NCI-H2107 treated with DMSO at 0.1 percent for 48 hours (cell line): ENCODE data around the gene KLK2.

Source experiments
- DNase-seq: peaks from one replicate; lab custom pipeline; 2025; ENCODE audit not compliant: unreplicated experiment; lab: John Stamatoyannopoulos, UW

Gene KLK2

GRCh38 chr19:50844296-50844935, 28.8 kb upstream of the KLK2 start:
- DNase-seq: peak; percentile 21

GRCh38 chr19:50850738-50851137, 22.5 kb upstream of the KLK2 start:
- DNase-seq: no peak

GRCh38 chr19:50851620-50852019, 21.6 kb upstream of the KLK2 start:
- no peak for DNase-seq

- no peak for DNase-seq
Observed at GRCh38 chr19:50854636-50855410, 18.4 kb upstream of the KLK2 start, which contains the start of gene KLK3. TSS of gene KLK3 (plus strand) at chr19:50854915. CDS start at chr19:50854956, 41 bp downstream.

- no peak for DNase-seq
Observed at GRCh38 chr19:50857366-50857765, 15.9 kb upstream of the KLK2 start.

- DNase-seq: peak; percentile 76
Observed at GRCh38 chr19:50858886-50859285, 14.4 kb upstream of the KLK2 start.

- no peak for DNase-seq
Observed at GRCh38 chr19:50859849-50860248, 13.4 kb upstream of the KLK2 start.

GRCh38 chr19:50861010-50861409, 12.2 kb upstream of the KLK2 start:
- no peak for DNase-seq

GRCh38 chr19:50861496-50862286, 11.5 kb upstream of the KLK2 start:
- no peak for DNase-seq

GRCh38 chr19:50869479-50869878, 3.8 kb upstream of the KLK2 start:
- DNase-seq: no peak

- no peak for DNase-seq
Observed at GRCh38 chr19:50870417-50871089, 2.7 kb upstream of the KLK2 start.

GRCh38 chr19:50874211-50874610, 972 bp downstream of the KLK2 start:
- DNase-seq: no peak

GRCh38 chr19:50875795-50876422, 2.7 kb downstream of the KLK2 start:
- no peak for DNase-seq

GRCh38 chr19:50876456-50876855, 3.2 kb downstream of the KLK2 start:
- DNase-seq: no peak

- DNase-seq: no peak
Observed at GRCh38 chr19:50877338-50877737, 4.1 kb downstream of the KLK2 start.

- no peak for DNase-seq
Observed at GRCh38 chr19:50878851-50879250, 5.6 kb downstream of the KLK2 start.

GRCh38 chr19:50880241-50880640, 7.0 kb downstream of the KLK2 start:
- no peak for DNase-seq

GRCh38 chr19:50882188-50882587, 8.9 kb downstream of the KLK2 start:
- DNase-seq: no peak

GRCh38 chr19:50889638-50890037, 16.4 kb downstream of the KLK2 start:
- no peak for DNase-seq

GRCh38 chr19:50890422-50891252, 17.4 kb downstream of the KLK2 start:
- no peak for DNase-seq
